Endothelial cell of umbilical vein (primary cell): Measurements from ENCODE around the gene SRSF2.
"Not testable (repeated sequence)": the region's sequence is repeated elsewhere in the genome, so short reads cannot be mapped to it uniquely, and the experiment has no call there.

Experiments
- CTCF ChIP-seq, 2 donors: IDR thresholded peaks; 1 replicate in 1 of 2; 2 replicates in 1 of 2; pipeline ENCODE4 v1.5.1; 2011; ENCODE audit warnings: low read length in 2 of 2, mild to moderate bottlenecking in 2 of 2, moderate library complexity in 2 of 2, control low read depth in 1 of 2, inconsistent platforms in 1 of 2, low read depth in 1 of 2; ENCODE audit not compliant: insufficient read depth in 1 of 2; ENCODE audit errors: extremely low read depth in 1 of 2
- EZH2 ChIP-seq: IDR thresholded peaks from 2 replicates; pipeline ENCODE4 v1.6.1; 2012; ENCODE audit warnings: borderline replicate concordance, low read depth, mild to moderate bottlenecking, moderate library complexity, low read length, inconsistent platforms; ENCODE audit not compliant: severe bottlenecking
- MAX ChIP-seq: IDR thresholded peaks from 2 replicates; pipeline ENCODE4 v1.6.1; 2011; ENCODE audit not compliant: insufficient read depth, insufficient read length
- MYC ChIP-seq: IDR thresholded peaks from one replicate; pipeline ENCODE4 v1.6.1; 2011; ENCODE audit warnings: mild to moderate bottlenecking, low read depth, low read length

- TF ChIP-seq MYC; MAX; EZH2; CTCF (IDR thresholded peaks at IDR 0.05; ENCODE audit: extremely low read depth in 1 of 2, insufficient read depth in 1 of 2, low read depth in 1 of 2, low read length in 2 of 2): not testable (repeated sequence)
These were observed 2.5 kb upstream of the SRSF2 start for GRCh38 chr17:76739568-76740115.
